GM23338 (cell line): Measurements from ENCODE around the gene NSMCE1. TPM values are rescaled to one million over a fixed set of nuclear protein-coding genes. Genes with fewer than 3 reads are reported as not detected.

Experiments
- ATAC-seq: fragments of 200-7000 bp; cut with Tn5 transposase; 3 replicates; pipeline ENCODE4 v1.9.1; 2020
- DNase-seq: peaks from one replicate; pipeline ENCODE4 v3.0.0-alpha.2; 2015; ENCODE audit warnings: low spot score
- H2AFZ ChIP-seq: fragments of 200-600 bp; sonication (generic); 2 replicates; pipeline ENCODE4 v1.8.0; 2016; ENCODE audit warnings: antibody characterized with exemption, mild to moderate bottlenecking, moderate library complexity
- H3F3A ChIP-seq: fragments of 200-600 bp; sonication (generic); replicated peaks from 2 replicates; pipeline ENCODE4 v1.8.0; 2017; ENCODE audit warnings: antibody characterized with exemption, mixed run types, low read depth
- H3K27ac ChIP-seq: fragments of 200-600 bp; sonication (generic); 2 replicates; pipeline ENCODE4 v1.6.1; 2016; ENCODE audit warnings: low read depth
- H3K27me3 ChIP-seq: fragments of 200-600 bp; sonication (generic); 2 replicates; pipeline ENCODE4 v1.8.0; 2016; ENCODE audit warnings: mild to moderate bottlenecking, mixed run types, moderate library complexity; ENCODE audit not compliant: insufficient read depth
- H3K36me3 ChIP-seq: fragments of 200-600 bp; sonication (generic); 2 replicates; pipeline ENCODE4 v1.8.0; 2016; ENCODE audit warnings: mild to moderate bottlenecking; ENCODE audit not compliant: insufficient read depth
- H3K4me1 ChIP-seq: fragments of 200-600 bp; sonication (generic); 2 replicates; pipeline ENCODE4 v1.8.0; 2016; ENCODE audit warnings: mild to moderate bottlenecking, moderate library complexity; ENCODE audit not compliant: insufficient read depth
- H3K4me2 ChIP-seq: fragments of 200-600 bp; sonication (generic); 2 replicates; pipeline ENCODE4 v1.7.1; 2017; ENCODE audit warnings: mixed run types
- H3K4me3 ChIP-seq: fragments of 200-600 bp; sonication (generic); 2 replicates; pipeline ENCODE4 v1.6.1; 2016; ENCODE audit warnings: mixed run types
- H3K79me2 ChIP-seq: fragments of 200-600 bp; sonication (generic); replicated peaks from 2 replicates; pipeline ENCODE4 v1.8.0; 2017; ENCODE audit warnings: mild to moderate bottlenecking; ENCODE audit not compliant: insufficient read depth
- H3K9me2 ChIP-seq: fragments of 200-600 bp; sonication (generic); 2 replicates; pipeline ENCODE4 v1.8.0; 2017; ENCODE audit not compliant: insufficient read depth
- H4K20me1 ChIP-seq: fragments of 200-600 bp; sonication (generic); replicated peaks from 2 replicates; pipeline ENCODE4 v1.8.0; 2017; ENCODE audit warnings: mild to moderate bottlenecking; ENCODE audit not compliant: insufficient read depth
- H3K27ac Mint-ChIP-seq: 2 replicates; pipeline ENCODE4 v1.8.0; 2020; ENCODE audit warnings: inconsistent platforms, mild to moderate bottlenecking, moderate library complexity, mixed read lengths
- H3K27me3 Mint-ChIP-seq: 3 replicates; pipeline ENCODE4 v1.8.0; 2022; ENCODE audit warnings: low read depth, mild to moderate bottlenecking, moderate library complexity, mixed read lengths, inconsistent platforms; ENCODE audit not compliant: insufficient read depth, poor library complexity
- H3K36me3 Mint-ChIP-seq: 3 replicates; pipeline ENCODE4 v1.8.0; 2021; ENCODE audit warnings: low read depth, mild to moderate bottlenecking, inconsistent platforms, moderate library complexity, mixed read lengths
- H3K4me1 Mint-ChIP-seq: 3 replicates; pipeline ENCODE4 v1.8.0; 2020; ENCODE audit warnings: mild to moderate bottlenecking, inconsistent platforms, mixed read lengths
- H3K4me3 Mint-ChIP-seq: 3 replicates; pipeline ENCODE4 v1.8.0; 2021; ENCODE audit warnings: moderate library complexity, mild to moderate bottlenecking, inconsistent platforms, mixed read lengths
- H3K9me3 Mint-ChIP-seq: 3 replicates; pipeline ENCODE4 v1.8.0; 2020; ENCODE audit warnings: moderate library complexity, mild to moderate bottlenecking, inconsistent platforms, mixed read lengths
- CREB1 ChIP-seq: fragments of 250-450 bp; sonication (Bioruptor Pico); IDR thresholded peaks from 2 replicates; pipeline ENCODE4 v1.5.0; 2020; ENCODE audit warnings: low read depth, mild to moderate bottlenecking, moderate library complexity
- CTCF ChIP-seq, 2 experiments: fragments of 200-600 bp in 1 of 2; sonication (generic) in 1 of 2; conservative IDR thresholded peaks; 2 replicates each; pipeline versions ENCODE4 v1.5.1 to v1.6.1; 2016 to 2017; ENCODE audit warnings: antibody characterized with exemption in 2 of 2, low read depth in 2 of 2, mild to moderate bottlenecking in 2 of 2, moderate library complexity in 1 of 2
- ETS1 ChIP-seq: IDR thresholded peaks from 2 replicates; pipeline ENCODE4 v1.6.1; 2016; ENCODE audit warnings: antibody characterized with exemption
- EZH2 ChIP-seq: fragments of 200-600 bp; sonication (generic); IDR thresholded peaks from one replicate; pipeline ENCODE4 v1.8.0; 2017; ENCODE audit warnings: antibody characterized with exemption, mild to moderate bottlenecking, low read depth; ENCODE audit not compliant: unreplicated experiment
- EZH2phosphoT487 ChIP-seq: fragments of 200-600 bp; sonication (generic); IDR thresholded peaks from one replicate; pipeline ENCODE4 v1.8.1; 2018; ENCODE audit warnings: antibody characterized with exemption; ENCODE audit not compliant: unreplicated experiment
- JUNB ChIP-seq: IDR thresholded peaks from one replicate; pipeline ENCODE4 v1.6.1; 2016; ENCODE audit warnings: antibody characterized with exemption; ENCODE audit not compliant: unreplicated experiment
- NANOG ChIP-seq: IDR thresholded peaks from 2 replicates; pipeline ENCODE4 v1.6.1; 2016; ENCODE audit warnings: antibody characterized with exemption, borderline replicate concordance
- POLR2AphosphoS5 ChIP-seq: IDR thresholded peaks from 2 replicates; pipeline ENCODE4 v1.6.1; 2016; ENCODE audit warnings: antibody characterized with exemption, low read depth
- REST ChIP-seq: IDR thresholded peaks from one replicate; pipeline ENCODE4 v1.6.1; 2018; ENCODE audit warnings: antibody characterized with exemption; ENCODE audit not compliant: unreplicated experiment
- STAT1 ChIP-seq: IDR thresholded peaks from one replicate; pipeline ENCODE4 v1.6.1; 2016; ENCODE audit warnings: antibody characterized with exemption; ENCODE audit not compliant: unreplicated experiment
- ZNF114 ChIP-seq: fragments of 250-450 bp; sonication (Bioruptor Pico); IDR thresholded peaks from 2 replicates; pipeline ENCODE4 v1.5.0; 2020; ENCODE audit warnings: mild to moderate bottlenecking, moderate library complexity
- ZNF331 ChIP-seq: fragments of 250-450 bp; sonication (Bioruptor Pico); IDR thresholded peaks from 2 replicates; pipeline ENCODE4 v1.5.0; 2020; ENCODE audit warnings: low read depth, mild to moderate bottlenecking, moderate library complexity
- ZNF462 ChIP-seq: fragments of 250-450 bp; sonication (Bioruptor Pico); IDR thresholded peaks from 2 replicates; pipeline ENCODE4 v1.5.0; 2020; ENCODE audit warnings: mild to moderate bottlenecking, moderate library complexity
- polyA plus RNA-seq: library from polyadenylated mRNA; unstranded; fragments of >200 nt; fragmentation: Nextera tagmentation; extraction: Ambion mirVana; gene quantifications from 2 replicates; pipeline ENCODE4 v1.2.1, GENCODE V29; 2016
- total RNA-seq: library from RNA; depleted of rRNA; stranded (reverse); fragments of >200 nt; shearing (Covaris generic); gene quantifications from 2 replicates; pipeline ENCODE4 v1.2.3, GENCODE V29; 2014

The NSMCE1 gene
- total and polyA plus RNA-seq, 2 experiments from 2014 or later = 30.6 to 50.8 TPM

GRCh38 chr16:27304881-27305745 is 36.5 kb upstream of the NSMCE1 start:
- no peak for ATAC-seq
- no peak overlapping the region for H3K4me3 ChIP-seq
- no peaks in the 10 kb centered on the region for H3K79me2 ChIP-seq
- H3K4me2 ChIP-seq = no peak overlapping the region
- Mint-ChIP-seq H3K27me3 (peaks cover 9% of the 10 kb centered on the region), H3K27ac (no peak overlapping the region), H3K9me3 (peaks cover 11% of the 10 kb centered on the region; the same call in 2 of the 3 replicates), H3K4me1 (no peaks in the 10 kb centered on the region), H3K4me3 (no peak overlapping the region), H3K36me3 (peaks cover 5% of the 10 kb centered on the region)
- H3K9me2 ChIP-seq = no peaks in the 10 kb centered on the region
- DNase-seq = no peak
- TF ChIP-seq CTCF (conservative IDR thresholded peaks at IDR 0.05; ENCODE audit: low read depth in 2 of 2) = no peak
- no peak for TF ChIP-seq STAT1
- TF ChIP-seq POLR2AphosphoS5 = no peak
- no peak for TF ChIP-seq JUNB
- TF ChIP-seq ZNF114 (CRISPR knock-in tag) = no peak
- no peak for TF ChIP-seq CREB1 (CRISPR knock-in tag)
- no peak for TF ChIP-seq ETS1
- no peak for TF ChIP-seq ZNF331 (CRISPR knock-in tag)
- TF ChIP-seq REST = no peak
- TF ChIP-seq EZH2phosphoT487 = no peak
- TF ChIP-seq EZH2 = no peak
- TF ChIP-seq ZNF462 (CRISPR knock-in tag) = no peak
- TF ChIP-seq NANOG = no peak
- H4K20me1 ChIP-seq = no peaks in the 10 kb centered on the region
- H3K27ac ChIP-seq = no peak overlapping the region
- H2AFZ ChIP-seq = 0 out of 2 replicates have a peak overlapping the region, but pooled peaks have one; percentile 28
- H3F3A ChIP-seq = no peaks in the 10 kb centered on the region
- H3K36me3 ChIP-seq = no peaks in the 10 kb centered on the region
- no peaks in the 10 kb centered on the region for H3K4me1 ChIP-seq
- no peaks in the 10 kb centered on the region for H3K27me3 ChIP-seq
